Stimulated activated naive CD8-positive, alpha-beta T cell treated with anti-CD3 and anti-CD28 coated beads, Interleukin-15, Interleukin-2, amounts not matched to agents 100 ng/mL and 50 ng/mL, for 24 hours (primary cell): ENCODE measurements around the gene ACE.

Experiments used
- H3K27ac Mint-ChIP-seq: one replicate; pipeline ENCODE4 v1.8.0; 2021; ENCODE audit warnings: mild to moderate bottlenecking, mixed read lengths
- H3K27me3 Mint-ChIP-seq: one replicate; pipeline ENCODE4 v1.8.0; 2021; ENCODE audit warnings: mixed read lengths
- H3K36me3 Mint-ChIP-seq: one replicate; pipeline ENCODE4 v1.8.0; 2021; ENCODE audit warnings: low read depth, mixed read lengths
- H3K4me1 Mint-ChIP-seq: one replicate; pipeline ENCODE4 v1.8.0; 2021; ENCODE audit warnings: low read depth, mixed read lengths
- H3K4me3 Mint-ChIP-seq: one replicate; pipeline ENCODE4 v1.8.0; 2021; ENCODE audit warnings: mild to moderate bottlenecking, mixed read lengths
- H3K9me3 Mint-ChIP-seq: one replicate; pipeline ENCODE4 v1.8.0; 2021; ENCODE audit warnings: mixed read lengths

ACE gene

DNA sequence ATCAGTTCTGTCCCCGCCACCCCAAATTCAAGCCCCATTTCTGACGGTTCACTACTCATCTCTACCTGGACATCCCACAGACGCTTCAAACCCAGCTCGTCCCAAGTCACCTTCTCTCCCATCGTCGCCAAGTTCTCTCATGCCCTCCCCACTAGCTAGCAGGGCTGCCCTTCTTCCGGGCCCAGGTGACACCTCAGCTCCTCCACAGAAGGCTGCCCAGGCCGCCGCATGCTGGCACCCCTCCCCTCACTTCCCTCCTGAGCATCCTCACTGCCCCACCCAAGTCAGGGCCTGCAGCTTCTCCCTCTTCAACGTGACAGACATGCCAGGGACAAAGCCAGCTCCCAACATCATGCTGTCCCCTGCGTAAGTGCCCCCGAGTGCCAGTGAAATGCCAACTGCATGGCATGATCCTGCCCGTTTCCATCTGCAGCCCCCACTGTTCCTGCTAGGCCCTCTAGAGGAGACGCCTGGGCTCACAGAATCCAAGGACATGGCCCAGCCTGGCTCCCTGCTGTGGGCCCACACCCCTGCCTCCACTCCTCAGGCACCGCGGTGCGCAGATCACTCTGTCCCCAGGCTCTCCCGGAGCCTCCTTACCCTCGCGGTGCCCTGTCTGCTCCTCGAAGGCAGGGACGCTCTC, 36.6 kb upstream of the ACE start:
- peaks cover 28% of the 10 kb centered on the region for H3K4me1 Mint-ChIP-seq
- H3K36me3 Mint-ChIP-seq, result no peaks in the 10 kb centered on the region
- no peaks in the 10 kb centered on the region for H3K9me3 Mint-ChIP-seq
- peak overlapping the region; percentile 38 for H3K4me3 Mint-ChIP-seq
- peak overlapping the region; percentile 83 for H3K27ac Mint-ChIP-seq
- H3K27me3 Mint-ChIP-seq, result peaks cover 4% of the 10 kb centered on the region

DNA sequence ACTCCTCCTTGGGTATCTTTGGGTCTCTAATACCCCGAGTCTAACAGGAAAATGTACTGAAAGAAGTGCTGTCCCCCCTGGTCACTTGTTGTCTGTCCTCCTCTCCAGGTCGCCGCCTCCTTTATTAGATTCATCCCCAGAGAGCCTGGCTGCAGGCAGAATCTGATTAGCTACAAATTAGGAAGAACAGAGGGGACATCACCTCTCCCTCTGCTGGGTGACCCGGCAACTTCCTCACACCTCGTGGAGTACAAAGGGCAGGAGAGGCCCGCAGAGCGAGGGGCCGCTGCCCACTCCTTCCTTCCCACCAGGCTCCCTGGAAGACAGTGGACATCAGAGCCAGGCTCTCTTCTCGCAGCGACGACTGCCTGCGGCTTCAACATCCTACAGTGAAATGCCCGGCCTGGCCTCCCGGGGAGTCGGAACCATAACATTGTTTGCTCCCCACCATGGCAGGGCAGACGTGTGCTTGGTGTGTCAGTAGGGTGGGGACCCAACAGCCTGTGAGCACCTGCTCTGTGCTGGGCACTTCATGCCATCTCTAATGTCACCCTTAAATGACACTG, 36.0 kb upstream of the ACE start:
- H3K36me3 Mint-ChIP-seq, result no peaks in the 10 kb centered on the region
- H3K27me3 Mint-ChIP-seq, result peaks cover 4% of the 10 kb centered on the region
- no peak overlapping the region for H3K4me3 Mint-ChIP-seq
- H3K4me1 Mint-ChIP-seq, result peaks cover 25% of the 10 kb centered on the region
- no peaks in the 10 kb centered on the region for H3K9me3 Mint-ChIP-seq
- no peak overlapping the region for H3K27ac Mint-ChIP-seq

DNA sequence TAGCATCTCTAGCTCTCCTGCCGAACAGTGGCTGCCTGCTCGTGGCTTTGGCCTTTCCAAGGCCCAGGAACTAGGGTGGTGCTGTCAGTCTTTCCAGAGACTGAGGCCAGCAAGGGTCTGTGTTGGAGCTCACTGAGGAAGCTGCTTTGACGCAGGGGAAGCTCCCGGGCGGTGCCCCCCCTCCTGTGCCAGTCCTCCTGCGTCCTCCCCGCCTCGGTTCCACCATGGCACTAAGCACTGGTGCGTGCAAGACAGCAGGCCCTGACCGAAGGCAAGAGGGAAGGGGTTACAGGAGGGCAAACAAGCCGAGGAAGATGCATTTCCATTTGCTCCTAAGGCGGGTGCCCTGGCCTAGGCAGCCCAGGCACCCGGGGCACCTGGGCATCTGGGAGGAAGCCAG, 35.2 kb upstream of the ACE start:
- H3K27me3 Mint-ChIP-seq, result peaks cover 4% of the 10 kb centered on the region
- no peaks in the 10 kb centered on the region for H3K36me3 Mint-ChIP-seq
- no peak overlapping the region for H3K27ac Mint-ChIP-seq
- no peaks in the 10 kb centered on the region for H3K9me3 Mint-ChIP-seq
- H3K4me1 Mint-ChIP-seq, result peaks cover 25% of the 10 kb centered on the region
- H3K4me3 Mint-ChIP-seq, result no peak overlapping the region

DNA sequence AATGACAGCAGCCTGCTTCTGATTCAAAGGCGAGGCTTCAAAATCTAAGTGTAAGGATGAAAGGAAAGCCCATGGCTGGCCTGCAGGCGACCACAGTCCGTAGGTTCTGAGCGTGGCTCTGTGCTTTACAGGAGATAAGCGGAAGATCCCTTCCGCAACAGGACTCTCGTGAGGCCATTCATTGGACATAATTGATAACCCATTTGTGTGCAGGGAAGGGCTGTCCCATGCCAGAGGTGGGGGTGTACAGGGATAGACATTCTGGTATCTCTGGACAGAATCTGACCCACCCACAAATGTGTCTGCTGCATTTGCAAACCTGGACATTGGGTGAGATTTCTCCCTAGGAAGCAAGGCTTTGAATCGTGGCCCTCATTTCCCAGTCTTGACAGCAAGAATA, 34.8 kb upstream of the ACE start:
- Mint-ChIP-seq H3K4me1 (peaks cover 29% of the 10 kb centered on the region), H3K27ac (no peak overlapping the region), H3K9me3 (no peaks in the 10 kb centered on the region), H3K36me3 (no peaks in the 10 kb centered on the region), H3K4me3 (no peak overlapping the region), H3K27me3 (peaks cover 4% of the 10 kb centered on the region)

DNA sequence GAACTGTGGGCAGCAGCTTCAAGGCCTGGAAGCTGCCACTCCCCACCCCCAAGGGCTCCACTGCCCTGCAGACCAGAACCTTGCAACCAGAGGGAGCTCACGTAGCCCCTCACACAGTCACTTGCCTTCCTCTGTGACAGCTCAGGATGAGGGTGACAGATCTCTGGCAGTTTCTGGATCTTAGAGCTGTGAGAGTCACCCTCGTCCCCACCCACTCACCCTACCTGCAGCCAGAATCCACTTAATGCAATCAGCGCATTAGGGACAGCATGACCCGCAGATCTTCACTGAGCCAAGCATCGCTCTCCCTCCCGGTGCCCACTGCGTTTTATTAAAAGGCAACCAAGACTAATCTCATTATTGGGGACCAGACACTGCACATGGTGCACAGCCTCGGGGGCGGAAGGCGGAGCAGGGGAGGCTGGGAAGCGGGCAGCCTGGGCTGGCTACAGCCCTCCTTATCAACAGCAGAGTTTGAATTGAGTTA, 34.3 kb upstream of the ACE start:
- H3K36me3 Mint-ChIP-seq, result no peaks in the 10 kb centered on the region
- H3K4me1 Mint-ChIP-seq, result peaks cover 34% of the 10 kb centered on the region
- H3K4me3 Mint-ChIP-seq, result no peak overlapping the region
- H3K27ac Mint-ChIP-seq, result no peak overlapping the region
- no peaks in the 10 kb centered on the region for H3K9me3 Mint-ChIP-seq
- peaks cover 4% of the 10 kb centered on the region for H3K27me3 Mint-ChIP-seq

DNA sequence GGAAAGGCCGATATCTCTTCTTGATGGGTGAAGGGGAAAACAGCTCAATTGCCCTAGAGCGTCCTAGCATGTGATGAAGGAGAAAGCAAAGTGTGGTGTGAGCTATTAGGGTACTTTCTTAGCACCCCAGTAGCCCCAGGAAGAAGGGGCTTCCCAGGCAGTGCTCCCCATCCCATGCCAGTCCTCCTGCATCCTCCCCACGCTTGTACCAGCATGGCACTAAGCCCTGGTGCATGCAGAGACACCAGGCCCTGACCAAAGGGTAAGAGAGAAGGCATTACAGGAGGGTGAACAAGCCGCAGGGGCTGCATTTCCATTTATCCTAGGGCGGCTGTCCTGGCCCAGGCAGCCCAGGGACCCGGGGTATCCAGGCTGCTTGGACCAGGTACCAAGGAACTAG, 33.8 kb upstream of the ACE start:
- Mint-ChIP-seq H3K4me3 (no peak overlapping the region), H3K27ac (no peak overlapping the region), H3K9me3 (no peaks in the 10 kb centered on the region)

DNA sequence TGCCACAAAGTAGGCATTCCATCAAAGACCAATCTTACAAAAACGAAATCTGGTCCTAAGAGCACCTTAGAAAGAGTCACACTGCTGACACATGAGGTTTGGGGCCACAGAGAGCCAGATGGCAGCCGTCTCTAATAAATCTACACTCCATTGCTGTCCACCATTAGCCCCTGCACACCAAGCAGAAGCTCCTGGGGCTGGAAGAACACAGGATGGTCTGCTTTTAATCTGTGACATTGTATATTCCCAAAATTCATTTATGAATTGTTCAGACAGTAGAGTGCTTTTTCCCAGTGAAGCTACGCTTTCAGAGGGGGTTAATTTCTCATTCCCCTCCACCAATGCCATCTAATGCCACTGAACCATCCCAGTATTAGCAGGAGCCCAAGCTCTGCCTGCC, 32.4 kb upstream of the ACE start:
- Mint-ChIP-seq H3K27ac (no peak overlapping the region), H3K9me3 (no peaks in the 10 kb centered on the region), H3K4me1 (peaks cover 31% of the 10 kb centered on the region), H3K4me3 (no peak overlapping the region), H3K36me3 (no peaks in the 10 kb centered on the region), H3K27me3 (peaks cover 4% of the 10 kb centered on the region)

More for the DNA sequence above, 33.8 kb upstream of the ACE start:
- H3K4me1 Mint-ChIP-seq, result peaks cover 34% of the 10 kb centered on the region
- H3K36me3 Mint-ChIP-seq, result no peaks in the 10 kb centered on the region
- peaks cover 4% of the 10 kb centered on the region for H3K27me3 Mint-ChIP-seq

DNA sequence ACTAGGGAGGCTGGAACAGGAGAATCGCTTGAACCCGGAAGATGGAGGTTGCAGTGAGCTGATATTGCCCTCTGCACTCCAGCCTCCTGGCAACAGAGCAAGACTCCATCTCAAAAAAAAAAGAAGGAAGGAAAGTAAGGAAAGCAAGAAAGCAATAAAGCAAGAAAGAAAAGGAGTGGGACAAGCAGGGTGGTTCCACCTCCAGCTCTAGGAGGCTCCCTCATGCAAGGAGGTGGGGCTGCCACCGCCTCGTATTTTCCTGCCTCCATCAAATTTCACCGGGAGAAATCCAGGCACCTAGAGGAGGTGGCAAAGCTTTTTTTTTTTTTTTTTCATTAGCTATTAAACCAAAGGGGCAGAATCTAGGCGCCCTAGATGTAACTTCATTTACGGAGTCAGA, 31.8 kb upstream of the ACE start:
- Mint-ChIP-seq H3K4me3 (peak overlapping the region; percentile 63), H3K27ac (peak overlapping the region; percentile 76), H3K4me1 (peaks cover 29% of the 10 kb centered on the region), H3K9me3 (no peaks in the 10 kb centered on the region), H3K27me3 (peaks cover 4% of the 10 kb centered on the region), H3K36me3 (no peaks in the 10 kb centered on the region)

DNA sequence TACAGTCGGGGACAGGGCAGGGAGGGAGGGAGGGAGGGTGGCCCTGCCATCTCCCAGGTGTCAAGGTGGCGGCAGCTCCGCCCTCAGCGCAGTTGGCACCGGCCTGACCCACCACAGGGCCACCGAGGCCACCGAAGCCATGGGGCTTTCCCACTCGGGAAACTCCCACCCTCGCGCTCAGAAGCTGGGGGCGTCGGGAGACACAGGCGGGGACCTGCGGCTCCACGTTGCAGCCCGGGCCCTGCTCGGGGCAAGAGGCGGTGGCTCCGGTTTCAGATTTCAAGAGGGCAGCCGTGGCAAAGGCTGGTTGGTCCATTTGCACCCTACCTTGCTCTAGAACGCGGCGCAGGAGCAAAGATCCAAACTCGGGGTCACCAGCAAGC, 31.3 kb upstream of the ACE start:
- H3K27ac Mint-ChIP-seq, result peak overlapping the region; percentile 76
- no peaks in the 10 kb centered on the region for H3K36me3 Mint-ChIP-seq
- peaks cover 29% of the 10 kb centered on the region for H3K4me1 Mint-ChIP-seq
- peak overlapping the region; percentile 63 for H3K4me3 Mint-ChIP-seq
- no peaks in the 10 kb centered on the region for H3K9me3 Mint-ChIP-seq
- H3K27me3 Mint-ChIP-seq, result peaks cover 4% of the 10 kb centered on the region

DNA sequence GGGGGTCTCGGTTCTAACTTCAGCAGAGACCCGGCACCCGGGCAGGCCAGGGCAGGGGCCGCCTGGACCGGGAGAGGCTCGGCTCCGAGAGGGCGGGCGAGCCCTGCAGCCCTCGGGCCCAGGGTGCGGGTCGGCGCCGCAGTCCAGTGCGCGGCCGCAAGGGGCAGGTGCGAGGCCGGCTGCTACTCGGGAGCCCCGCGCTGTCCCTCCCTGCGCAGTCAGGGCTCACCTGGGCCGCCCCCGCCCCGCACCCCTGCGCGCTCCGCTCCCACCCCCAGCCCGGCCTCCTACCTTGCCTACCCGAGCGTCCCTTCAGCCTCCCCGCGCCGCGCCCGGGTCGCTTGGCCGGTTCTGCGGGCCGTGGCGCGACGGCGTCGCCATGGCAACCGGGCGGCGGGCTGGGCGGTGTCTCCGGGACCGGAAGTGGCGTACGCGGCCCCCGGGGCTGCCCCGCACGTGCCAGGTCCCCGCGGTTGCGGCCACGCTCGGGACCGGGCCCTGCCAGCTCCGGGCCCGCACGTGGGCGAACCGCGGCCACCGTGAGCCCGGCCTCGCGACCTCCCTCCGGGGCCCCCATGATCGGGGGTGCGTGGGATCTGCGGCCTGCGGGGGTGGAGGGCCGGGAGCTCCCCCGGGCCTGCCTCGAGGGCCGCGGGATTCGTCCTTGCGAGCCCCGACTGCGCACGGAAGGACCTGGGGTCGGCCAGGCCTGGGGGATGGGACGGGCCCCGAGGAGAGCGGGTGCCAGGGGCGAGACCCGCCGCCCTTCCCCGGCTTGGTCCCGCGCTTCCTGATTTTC, 30.7 kb upstream of the ACE start, which contains the start of gene CYB561:
Gene CYB561, minus strand, starts transcription at position 353 of the 799 bp plus-strand sequence. CDS start 8,759 bp downstream, outside the sequence.
- H3K27me3 Mint-ChIP-seq, result peaks cover 4% of the 10 kb centered on the region
- peak within 1 kb of the TSS; percentile 83 for H3K27ac Mint-ChIP-seq
- H3K9me3 Mint-ChIP-seq, result no peaks in the 10 kb centered on the region
- peaks cover 29% of the 10 kb centered on the region for H3K4me1 Mint-ChIP-seq
- H3K36me3 Mint-ChIP-seq, result no peaks in the 10 kb centered on the region
- H3K4me3 Mint-ChIP-seq, result peak within 1 kb of the TSS; percentile 67

DNA sequence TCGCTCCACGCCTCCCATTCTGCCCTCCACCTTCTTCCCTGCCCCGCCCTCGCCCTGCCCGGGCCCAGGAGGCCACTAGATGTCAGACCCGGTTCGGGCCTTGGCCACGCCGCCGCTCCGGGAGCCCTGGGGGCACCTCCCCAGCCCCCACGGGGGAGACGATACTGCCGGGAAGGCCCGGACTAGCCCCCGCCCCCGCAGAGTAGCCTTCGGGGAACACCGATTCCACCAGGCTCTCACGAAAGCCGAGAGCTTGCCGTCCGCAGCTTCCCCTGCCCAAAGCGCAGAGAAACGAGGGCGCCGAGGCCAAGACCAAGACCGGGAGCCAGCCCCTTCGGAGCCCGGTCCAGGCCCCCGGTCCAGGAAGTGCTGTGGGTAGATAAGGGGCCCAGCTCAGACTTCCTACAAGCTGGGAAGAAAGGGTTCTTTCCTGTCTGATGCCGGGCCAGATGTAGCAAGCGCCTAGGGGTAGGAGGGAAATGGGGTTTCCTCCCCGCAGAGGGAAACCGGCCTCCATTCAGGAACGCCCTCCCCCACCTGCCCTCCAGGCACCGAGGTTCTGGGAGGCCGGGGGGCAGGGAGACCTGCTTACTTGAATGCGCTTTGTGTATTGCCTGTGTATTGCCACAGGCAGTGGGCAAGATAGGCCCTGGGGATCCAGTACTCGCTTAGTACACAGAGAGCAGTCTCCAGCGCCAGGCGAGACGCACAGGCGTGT, 29.9 kb upstream of the ACE start:
- H3K9me3 Mint-ChIP-seq, result no peaks in the 10 kb centered on the region
- H3K36me3 Mint-ChIP-seq, result no peaks in the 10 kb centered on the region
- H3K27ac Mint-ChIP-seq, result peak overlapping the region; percentile 83
- peak overlapping the region; percentile 67 for H3K4me3 Mint-ChIP-seq
- H3K4me1 Mint-ChIP-seq, result peaks cover 29% of the 10 kb centered on the region
- peaks cover 4% of the 10 kb centered on the region for H3K27me3 Mint-ChIP-seq

DNA sequence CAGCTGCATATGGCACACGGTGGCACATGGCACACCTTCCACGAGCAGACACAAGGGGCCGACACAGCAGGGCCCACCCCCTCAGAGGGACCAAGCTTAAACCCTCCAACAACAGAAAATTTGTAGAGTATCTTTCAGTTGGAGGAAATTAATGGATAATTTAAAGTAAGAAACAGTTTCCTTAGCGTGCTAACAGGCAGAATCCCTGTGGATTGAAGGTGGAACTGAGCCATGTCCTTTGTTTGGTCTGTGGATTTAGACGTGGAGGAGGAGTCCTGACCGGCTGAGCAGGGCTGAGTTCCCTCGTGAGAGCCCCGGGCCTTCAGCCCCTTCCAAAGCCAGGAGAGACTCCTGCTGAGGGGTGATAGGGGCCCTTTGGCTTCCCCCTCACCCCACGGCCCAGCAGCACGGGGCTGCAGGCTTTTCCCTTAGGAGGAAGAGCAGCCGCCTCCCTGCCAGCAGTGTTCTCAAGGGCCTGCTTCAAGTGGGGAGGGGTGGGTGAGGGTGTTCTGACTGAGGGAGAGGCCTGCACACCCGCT, 29.3 kb upstream of the ACE start:
- Mint-ChIP-seq H3K27me3 (peaks cover 4% of the 10 kb centered on the region), H3K4me3 (peak overlapping the region; percentile 67), H3K36me3 (no peaks in the 10 kb centered on the region), H3K27ac (peak overlapping the region; percentile 83), H3K9me3 (no peaks in the 10 kb centered on the region), H3K4me1 (peaks cover 29% of the 10 kb centered on the region)

DNA sequence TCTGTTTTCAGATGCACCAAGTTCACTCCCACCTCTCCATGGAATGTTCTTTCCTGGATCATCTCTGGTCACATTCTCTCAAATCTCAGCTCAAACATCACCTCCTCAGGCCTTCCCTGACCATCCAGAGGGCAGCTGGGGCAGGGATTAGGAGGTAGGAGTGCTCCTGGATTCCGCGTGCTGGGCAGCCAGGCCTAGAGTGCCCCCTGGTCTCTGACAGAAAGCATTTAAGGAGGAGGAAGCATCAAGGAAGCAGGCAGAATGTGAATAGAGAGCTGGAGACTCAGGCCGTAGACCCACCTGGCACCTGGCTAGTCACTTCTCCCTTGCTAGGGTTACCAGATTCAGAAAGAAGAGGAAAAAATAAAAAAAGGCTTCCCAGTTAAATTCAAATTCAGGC, 28.2 kb upstream of the ACE start:
- Mint-ChIP-seq H3K4me1 (peaks cover 29% of the 10 kb centered on the region), H3K27me3 (peaks cover 4% of the 10 kb centered on the region), H3K36me3 (no peaks in the 10 kb centered on the region), H3K27ac (peak overlapping the region; percentile 57), H3K4me3 (no peak overlapping the region), H3K9me3 (no peaks in the 10 kb centered on the region)

DNA sequence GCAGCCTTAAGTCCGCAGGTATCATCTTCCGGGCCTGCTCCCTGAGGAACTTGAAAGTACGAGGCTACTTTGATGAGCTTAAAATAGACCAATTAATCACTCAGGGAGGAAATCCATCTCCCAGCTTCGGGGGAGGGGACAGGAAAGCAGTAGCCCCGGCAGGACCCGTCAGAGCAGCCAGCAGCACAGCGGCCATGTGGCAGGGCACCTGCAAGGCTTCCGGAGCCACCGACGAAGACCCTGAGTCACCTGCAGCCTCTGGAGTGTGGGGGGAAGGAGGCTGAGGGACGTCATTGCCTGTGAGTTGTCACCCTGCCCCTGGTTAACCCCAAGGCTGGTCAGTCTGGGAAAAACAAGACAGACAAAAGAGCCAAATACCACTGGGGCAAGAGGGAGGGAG, 26.3 kb upstream of the ACE start:
- Mint-ChIP-seq H3K4me1 (peaks cover 21% of the 10 kb centered on the region), H3K27me3 (no peaks in the 10 kb centered on the region)

More for the DNA sequence above, 26.3 kb upstream of the ACE start:
- H3K36me3 Mint-ChIP-seq, result no peaks in the 10 kb centered on the region
- no peak overlapping the region for H3K27ac Mint-ChIP-seq
- H3K9me3 Mint-ChIP-seq, result no peaks in the 10 kb centered on the region
- no peak overlapping the region for H3K4me3 Mint-ChIP-seq
